Liver (tissue), 9 donors: Measurements from ENCODE around the gene TNNI3K. TPM values are rescaled to one million over a fixed set of nuclear protein-coding genes. Genes with fewer than 3 reads are reported as not detected.

Experiments
- DNase-seq: peaks from one replicate; pipeline ENCODE4 v3.0.0-alpha.2; 2017; ENCODE audit warnings: low spot score
- H3K27ac ChIP-seq, 2 donors: one replicate each; pipeline ENCODE4 v1.7.0; 2013; ENCODE audit warnings: inconsistent platforms in 2 of 2, low read length in 2 of 2, control low read depth in 1 of 2, low read depth in 1 of 2, mild to moderate bottlenecking in 1 of 2
- H3K27me3 ChIP-seq, 4 donors: one replicate each; pipeline versions ENCODE4 v1.6.1 to v1.7.0; 2013; ENCODE audit warnings: low read length in 3 of 4, inconsistent platforms in 1 of 4, mild to moderate bottlenecking in 1 of 4, moderate library complexity in 1 of 4; ENCODE audit not compliant: control insufficient read depth in 4 of 4, insufficient read depth in 4 of 4
- H3K36me3 ChIP-seq, 4 donors: one replicate each; pipeline versions ENCODE4 v1.6.1 to v1.7.0; 2013; ENCODE audit warnings: low read length in 3 of 4, mild to moderate bottlenecking in 3 of 4, low read depth in 1 of 4, moderate library complexity in 1 of 4; ENCODE audit not compliant: control insufficient read depth in 4 of 4, insufficient read depth in 3 of 4
- H3K4me1 ChIP-seq, 4 donors: one replicate each; pipeline versions ENCODE4 v1.6.1 to v1.7.0; 2013; ENCODE audit warnings: low read length in 3 of 4, mild to moderate bottlenecking in 3 of 4, moderate library complexity in 1 of 4; ENCODE audit not compliant: control insufficient read depth in 4 of 4, insufficient read depth in 4 of 4
- H3K4me3 ChIP-seq, 3 donors: one replicate each; pipeline versions ENCODE4 v1.6.1 to v1.7.0; 2013; ENCODE audit warnings: low read length in 3 of 3, control low read depth in 1 of 3, low read depth in 1 of 3, mild to moderate bottlenecking in 1 of 3
- H3K9ac ChIP-seq, 2 donors: one replicate each; pipeline ENCODE4 v1.7.0; 2013; ENCODE audit warnings: low read length in 2 of 2, mild to moderate bottlenecking in 2 of 2, moderate library complexity in 2 of 2, control low read depth in 1 of 2, low read depth in 1 of 2
- H3K9me3 ChIP-seq, 4 donors: one replicate each; pipeline versions ENCODE4 v1.6.1 to v1.7.0; 2013; ENCODE audit warnings: low read length in 3 of 4; ENCODE audit not compliant: control insufficient read depth in 4 of 4
- EGR1 ChIP-seq, 2 donors: IDR thresholded peaks; 2 replicates each; pipeline ENCODE4 v1.6.1; 2016 to 2018; ENCODE audit warnings: antibody characterized with exemption in 2 of 2, low read depth in 2 of 2
- FOXA1 ChIP-seq: IDR thresholded peaks from 2 replicates; pipeline ENCODE4 v1.6.1; 2016; ENCODE audit warnings: antibody characterized with exemption
- FOXA2 ChIP-seq: IDR thresholded peaks from 2 replicates; pipeline ENCODE4 v1.6.1; 2016; ENCODE audit warnings: antibody characterized with exemption
- GABPA ChIP-seq, 2 donors: IDR thresholded peaks in 1 of 2; conservative IDR thresholded peaks in 1 of 2; 2 replicates each; pipeline ENCODE4 v1.6.1; 2016; ENCODE audit warnings: antibody characterized with exemption in 2 of 2, mild to moderate bottlenecking in 1 of 2, moderate library complexity in 1 of 2
- HNF4A ChIP-seq, 2 donors: conservative IDR thresholded peaks; 2 replicates each; pipeline ENCODE4 v1.6.1; 2016; ENCODE audit warnings: antibody characterized with exemption in 2 of 2, mild to moderate bottlenecking in 2 of 2
- HNF4G ChIP-seq: IDR thresholded peaks from 2 replicates; pipeline ENCODE4 v1.6.1; 2016; ENCODE audit warnings: antibody characterized with exemption
- JUND ChIP-seq, 2 donors: IDR thresholded peaks; 2 replicates each; pipeline ENCODE4 v1.6.1; 2016; ENCODE audit warnings: antibody characterized with exemption in 2 of 2
- NR2F2 ChIP-seq: IDR thresholded peaks from 2 replicates; pipeline ENCODE4 v1.6.1; 2016; ENCODE audit warnings: antibody characterized with exemption
- RAD21 ChIP-seq, 2 donors: IDR thresholded peaks; 2 replicates each; pipeline ENCODE4 v1.6.1; 2016; ENCODE audit warnings: antibody characterized with exemption in 2 of 2, mild to moderate bottlenecking in 2 of 2
- RXRA ChIP-seq, 2 donors: IDR thresholded peaks; 2 replicates each; pipeline ENCODE4 v1.6.1; 2017 to 2018; ENCODE audit warnings: antibody characterized with exemption in 2 of 2, mild to moderate bottlenecking in 1 of 2
- SP1 ChIP-seq: IDR thresholded peaks from 2 replicates; pipeline ENCODE4 v1.6.1; 2018; ENCODE audit warnings: antibody characterized with exemption, mild to moderate bottlenecking
- TAF1 ChIP-seq: conservative IDR thresholded peaks from 2 replicates; pipeline ENCODE4 v1.6.1; 2016; ENCODE audit warnings: antibody characterized with exemption, mild to moderate bottlenecking
- YY1 ChIP-seq: IDR thresholded peaks from 2 replicates; pipeline ENCODE4 v1.6.1; 2016; ENCODE audit warnings: antibody characterized with exemption, mild to moderate bottlenecking
- polyA plus RNA-seq, 2 donors: library from polyadenylated mRNA; stranded (reverse) in 1 of 2; unstranded in 1 of 2; fragments of 200-250 nt in 1 of 2; fragments of >200 nt in 1 of 2; fragmentation: Nextera tagmentation in 1 of 2; extraction: Ambion mirVana in 1 of 2; gene quantifications; one replicate each; pipeline versions ENCODE4 v1.2.1 to v1.2.3, GENCODE V29; 2013 to 2015
- total RNA-seq, 2 donors: library from RNA; depleted of rRNA; stranded (reverse); fragments of >200 nt; gene quantifications; one replicate each; pipeline ENCODE4 v1.2.3, GENCODE V29; 2014
- TF ChIP-seq, protein P1 (sequence below): IDR thresholded peaks from 2 replicates; pipeline ENCODE4 v1.6.1; 2016; ENCODE audit warnings: antibody characterized with exemption
- TF ChIP-seq, protein P2 (sequence below): IDR thresholded peaks from 2 replicates; pipeline ENCODE4 v1.6.1; 2016; ENCODE audit warnings: antibody characterized with exemption
- TF ChIP-seq, protein P3 (sequence below): IDR thresholded peaks from 2 replicates; pipeline ENCODE4 v1.6.1; 2016; ENCODE audit warnings: antibody characterized with exemption
- TF ChIP-seq, protein P4 (sequence below): IDR thresholded peaks from 2 replicates; pipeline ENCODE4 v1.6.1; 2016; ENCODE audit warnings: antibody characterized with exemption, mild to moderate bottlenecking
- TF ChIP-seq, protein P5 (sequence below): fragments of 150-350 bp; IDR thresholded peaks from 2 replicates; pipeline ENCODE4 v1.5.1; 2017; ENCODE audit warnings: improper control_type of control experiment, low read depth, low read length; ENCODE audit not compliant: missing input control
- donor health status: healthy.
- donor health status: healthy.
- donor health status: healthy.
- donor health status: healthy.
- donor health status: healthy.

TNNI3K gene
- total and polyA plus RNA-seq, 4 donors, result 0.09 to 0.10 TPM; not detected in 2

DNA sequence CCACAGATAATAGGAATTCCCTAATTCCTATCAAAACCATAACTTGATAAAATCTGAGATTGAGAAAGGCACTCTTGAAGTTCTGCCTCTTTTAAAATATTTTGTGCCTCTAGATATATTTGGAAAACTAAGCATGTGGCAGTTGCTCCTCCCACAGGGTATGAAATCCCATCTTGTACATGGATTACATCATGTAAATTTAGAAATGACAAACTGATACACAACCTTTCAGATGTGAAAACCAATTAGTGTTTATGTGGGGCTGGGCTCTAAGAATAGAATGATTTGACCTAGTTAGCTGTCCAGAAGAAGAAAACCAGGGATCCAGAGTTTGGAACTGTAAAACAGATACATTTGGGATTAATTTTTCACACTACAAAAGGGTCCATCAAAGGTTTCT is 261.5 kb downstream of the TNNI3K start:
- Histone ChIP-seq H3K4me1 (no peaks in the 10 kb centered on the region), H3K27me3 (peaks cover 0 to 4% (median 2%) of the 10 kb centered on the region in 4 donors), H3K36me3 (no peaks in the 10 kb centered on the region), H3K4me3 (no peak overlapping the region), H3K9me3 (no peaks in the 10 kb centered on the region), H3K27ac (no peak overlapping the region), H3K9ac (no peak overlapping the region)
- no peak for DNase-seq
- no peak for TF ChIP-seq FOXA1
- TF ChIP-seq, protein P1, sequence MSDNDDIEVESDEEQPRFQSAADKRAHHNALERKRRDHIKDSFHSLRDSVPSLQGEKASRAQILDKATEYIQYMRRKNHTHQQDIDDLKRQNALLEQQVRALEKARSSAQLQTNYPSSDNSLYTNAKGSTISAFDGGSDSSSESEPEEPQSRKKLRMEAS, result no peak
- no peak for TF ChIP-seq RAD21 (IDR thresholded peaks at IDR 0.05)
- no peak for TF ChIP-seq HNF4A (conservative IDR thresholded peaks at IDR 0.05)
- TF ChIP-seq, protein P2, sequence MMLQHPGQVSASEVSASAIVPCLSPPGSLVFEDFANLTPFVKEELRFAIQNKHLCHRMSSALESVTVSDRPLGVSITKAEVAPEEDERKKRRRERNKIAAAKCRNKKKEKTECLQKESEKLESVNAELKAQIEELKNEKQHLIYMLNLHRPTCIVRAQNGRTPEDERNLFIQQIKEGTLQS, result no peak
- TF ChIP-seq, protein P3, sequence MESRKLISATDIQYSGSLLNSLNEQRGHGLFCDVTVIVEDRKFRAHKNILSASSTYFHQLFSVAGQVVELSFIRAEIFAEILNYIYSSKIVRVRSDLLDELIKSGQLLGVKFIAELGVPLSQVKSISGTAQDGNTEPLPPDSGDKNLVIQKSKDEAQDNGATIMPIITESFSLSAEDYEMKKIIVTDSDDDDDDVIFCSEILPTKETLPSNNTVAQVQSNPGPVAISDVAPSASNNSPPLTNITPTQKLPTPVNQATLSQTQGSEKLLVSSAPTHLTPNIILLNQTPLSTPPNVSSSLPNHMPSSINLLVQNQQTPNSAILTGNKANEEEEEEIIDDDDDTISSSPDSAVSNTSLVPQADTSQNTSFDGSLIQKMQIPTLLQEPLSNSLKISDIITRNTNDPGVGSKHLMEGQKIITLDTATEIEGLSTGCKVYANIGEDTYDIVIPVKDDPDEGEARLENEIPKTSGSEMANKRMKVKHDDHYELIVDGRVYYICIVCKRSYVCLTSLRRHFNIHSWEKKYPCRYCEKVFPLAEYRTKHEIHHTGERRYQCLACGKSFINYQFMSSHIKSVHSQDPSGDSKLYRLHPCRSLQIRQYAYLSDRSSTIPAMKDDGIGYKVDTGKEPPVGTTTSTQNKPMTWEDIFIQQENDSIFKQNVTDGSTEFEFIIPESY, result no peak
- no peak for TF ChIP-seq YY1
- no peak for TF ChIP-seq SP1
- TF ChIP-seq TAF1, result no peak
- no peak for TF ChIP-seq GABPA (IDR thresholded peaks at IDR 0.05 in 1 of 2, conservative IDR thresholded peaks at IDR 0.05 in 1 of 2)
- no peak for TF ChIP-seq NR2F2
- no peak for TF ChIP-seq EGR1 (IDR thresholded peaks at IDR 0.05; ENCODE audit: low read depth in 2 of 2)
- TF ChIP-seq, protein P4, sequence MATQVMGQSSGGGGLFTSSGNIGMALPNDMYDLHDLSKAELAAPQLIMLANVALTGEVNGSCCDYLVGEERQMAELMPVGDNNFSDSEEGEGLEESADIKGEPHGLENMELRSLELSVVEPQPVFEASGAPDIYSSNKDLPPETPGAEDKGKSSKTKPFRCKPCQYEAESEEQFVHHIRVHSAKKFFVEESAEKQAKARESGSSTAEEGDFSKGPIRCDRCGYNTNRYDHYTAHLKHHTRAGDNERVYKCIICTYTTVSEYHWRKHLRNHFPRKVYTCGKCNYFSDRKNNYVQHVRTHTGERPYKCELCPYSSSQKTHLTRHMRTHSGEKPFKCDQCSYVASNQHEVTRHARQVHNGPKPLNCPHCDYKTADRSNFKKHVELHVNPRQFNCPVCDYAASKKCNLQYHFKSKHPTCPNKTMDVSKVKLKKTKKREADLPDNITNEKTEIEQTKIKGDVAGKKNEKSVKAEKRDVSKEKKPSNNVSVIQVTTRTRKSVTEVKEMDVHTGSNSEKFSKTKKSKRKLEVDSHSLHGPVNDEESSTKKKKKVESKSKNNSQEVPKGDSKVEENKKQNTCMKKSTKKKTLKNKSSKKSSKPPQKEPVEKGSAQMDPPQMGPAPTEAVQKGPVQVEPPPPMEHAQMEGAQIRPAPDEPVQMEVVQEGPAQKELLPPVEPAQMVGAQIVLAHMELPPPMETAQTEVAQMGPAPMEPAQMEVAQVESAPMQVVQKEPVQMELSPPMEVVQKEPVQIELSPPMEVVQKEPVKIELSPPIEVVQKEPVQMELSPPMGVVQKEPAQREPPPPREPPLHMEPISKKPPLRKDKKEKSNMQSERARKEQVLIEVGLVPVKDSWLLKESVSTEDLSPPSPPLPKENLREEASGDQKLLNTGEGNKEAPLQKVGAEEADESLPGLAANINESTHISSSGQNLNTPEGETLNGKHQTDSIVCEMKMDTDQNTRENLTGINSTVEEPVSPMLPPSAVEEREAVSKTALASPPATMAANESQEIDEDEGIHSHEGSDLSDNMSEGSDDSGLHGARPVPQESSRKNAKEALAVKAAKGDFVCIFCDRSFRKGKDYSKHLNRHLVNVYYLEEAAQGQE, result no peak
- no peak for TF ChIP-seq RXRA (IDR thresholded peaks at IDR 0.05)
- no peak for TF ChIP-seq JUND (IDR thresholded peaks at IDR 0.05)
- no peak for TF ChIP-seq FOXA2
- TF ChIP-seq, protein P5, sequence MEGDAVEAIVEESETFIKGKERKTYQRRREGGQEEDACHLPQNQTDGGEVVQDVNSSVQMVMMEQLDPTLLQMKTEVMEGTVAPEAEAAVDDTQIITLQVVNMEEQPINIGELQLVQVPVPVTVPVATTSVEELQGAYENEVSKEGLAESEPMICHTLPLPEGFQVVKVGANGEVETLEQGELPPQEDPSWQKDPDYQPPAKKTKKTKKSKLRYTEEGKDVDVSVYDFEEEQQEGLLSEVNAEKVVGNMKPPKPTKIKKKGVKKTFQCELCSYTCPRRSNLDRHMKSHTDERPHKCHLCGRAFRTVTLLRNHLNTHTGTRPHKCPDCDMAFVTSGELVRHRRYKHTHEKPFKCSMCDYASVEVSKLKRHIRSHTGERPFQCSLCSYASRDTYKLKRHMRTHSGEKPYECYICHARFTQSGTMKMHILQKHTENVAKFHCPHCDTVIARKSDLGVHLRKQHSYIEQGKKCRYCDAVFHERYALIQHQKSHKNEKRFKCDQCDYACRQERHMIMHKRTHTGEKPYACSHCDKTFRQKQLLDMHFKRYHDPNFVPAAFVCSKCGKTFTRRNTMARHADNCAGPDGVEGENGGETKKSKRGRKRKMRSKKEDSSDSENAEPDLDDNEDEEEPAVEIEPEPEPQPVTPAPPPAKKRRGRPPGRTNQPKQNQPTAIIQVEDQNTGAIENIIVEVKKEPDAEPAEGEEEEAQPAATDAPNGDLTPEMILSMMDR, result no peak
- TF ChIP-seq HNF4G, result no peak
